NCI-H1694 treated with DMSO at 0.1 percent for 48 hours (cell line): ENCODE data around the gene CYP1A1.
"Not testable (repeated sequence)": the region's sequence is repeated elsewhere in the genome, so short reads cannot be mapped to it uniquely, and the experiment has no call there.

Experiments used
- DNase-seq: peaks from one replicate; lab custom pipeline; 2025; lab: John Stamatoyannopoulos, UW

CYP1A1 gene

GRCh38 chr15:74735305-74735704 lies 10.0 kb upstream of the CYP1A1 start:
- no peak for DNase-seq

GRCh38 chr15:74733269-74733668 lies 7.9 kb upstream of the CYP1A1 start:
- no peak for DNase-seq

- DNase-seq = no peak
Measured at GRCh38 chr15:74732846-74733245, 7.5 kb upstream of the CYP1A1 start.

- no peak for DNase-seq
Measured at GRCh38 chr15:74730619-74731316, 5.4 kb upstream of the CYP1A1 start.

GRCh38 chr15:74729372-74729771 lies 4.0 kb upstream of the CYP1A1 start:
- DNase-seq = not testable (repeated sequence)

- DNase-seq = not testable (repeated sequence)
Measured at GRCh38 chr15:74728699-74729098, 3.4 kb upstream of the CYP1A1 start.

GRCh38 chr15:74727727-74728126 lies 2.4 kb upstream of the CYP1A1 start:
- no peak for DNase-seq

- no peak for DNase-seq
Measured at GRCh38 chr15:74726774-74727164, 1.4 kb upstream of the CYP1A1 start.

- no peak for DNase-seq
Measured at GRCh38 chr15:74725845-74726773, 781 bp upstream of the CYP1A1 start.

- DNase-seq = no peak
Measured at GRCh38 chr15:74724570-74725224, 631 bp downstream of the CYP1A1 start.

GRCh38 chr15:74723754-74724334 lies 1.5 kb downstream of the CYP1A1 start:
- DNase-seq = peak; percentile 52

GRCh38 chr15:74723187-74723586 lies 2.1 kb downstream of the CYP1A1 start:
- no peak for DNase-seq

GRCh38 chr15:74722591-74722990 lies 2.7 kb downstream of the CYP1A1 start:
- no peak for DNase-seq

- no peak for DNase-seq
Measured at GRCh38 chr15:74716651-74717050, 8.7 kb downstream of the CYP1A1 start.

- DNase-seq = no peak
Measured at GRCh38 chr15:74712311-74712710, 13.0 kb downstream of the CYP1A1 start.

GRCh38 chr15:74710319-74711094 lies 14.8 kb downstream of the CYP1A1 start:
- no peak for DNase-seq

GRCh38 chr15:74709892-74710291 lies 15.4 kb downstream of the CYP1A1 start:
- DNase-seq = no peak

GRCh38 chr15:74709011-74709410 lies 16.3 kb downstream of the CYP1A1 start:
- DNase-seq = no peak

- DNase-seq = no peak
Measured at GRCh38 chr15:74696808-74697207, 28.5 kb downstream of the CYP1A1 start.

GRCh38 chr15:74696398-74696729 lies 29.0 kb downstream of the CYP1A1 start:
- no peak for DNase-seq

- DNase-seq = peak; percentile 57
Measured at GRCh38 chr15:74695597-74696397, 29.5 kb downstream of the CYP1A1 start, which contains the start of gene EDC3. EDC3 (minus strand) TSS chr15:74696024; CDS start chr15:74675124, 20,900 bp downstream.
